GM23338 (cell line): ENCODE data around the gene METAP1D. TPM values are rescaled to one million over a fixed set of nuclear protein-coding genes. Genes with fewer than 3 reads are reported as not detected.

ENCODE experiments used
- ATAC-seq: fragments of 200-7000 bp; cut with Tn5 transposase; 3 replicates; pipeline ENCODE4 v1.9.1; 2020
- DNase-seq: peaks from one replicate; pipeline ENCODE4 v3.0.0-alpha.2; 2015; ENCODE audit warnings: low spot score
- H2AFZ ChIP-seq: fragments of 200-600 bp; sonication (generic); 2 replicates; pipeline ENCODE4 v1.8.0; 2016; ENCODE audit warnings: antibody characterized with exemption, mild to moderate bottlenecking, moderate library complexity
- H3F3A ChIP-seq: fragments of 200-600 bp; sonication (generic); replicated peaks from 2 replicates; pipeline ENCODE4 v1.8.0; 2017; ENCODE audit warnings: antibody characterized with exemption, mixed run types, low read depth
- H3K27ac ChIP-seq: fragments of 200-600 bp; sonication (generic); 2 replicates; pipeline ENCODE4 v1.6.1; 2016; ENCODE audit warnings: low read depth
- H3K27me3 ChIP-seq: fragments of 200-600 bp; sonication (generic); 2 replicates; pipeline ENCODE4 v1.8.0; 2016; ENCODE audit warnings: mild to moderate bottlenecking, mixed run types, moderate library complexity; ENCODE audit not compliant: insufficient read depth
- H3K36me3 ChIP-seq: fragments of 200-600 bp; sonication (generic); 2 replicates; pipeline ENCODE4 v1.8.0; 2016; ENCODE audit warnings: mild to moderate bottlenecking; ENCODE audit not compliant: insufficient read depth
- H3K4me1 ChIP-seq: fragments of 200-600 bp; sonication (generic); 2 replicates; pipeline ENCODE4 v1.8.0; 2016; ENCODE audit warnings: mild to moderate bottlenecking, moderate library complexity; ENCODE audit not compliant: insufficient read depth
- H3K4me2 ChIP-seq: fragments of 200-600 bp; sonication (generic); 2 replicates; pipeline ENCODE4 v1.7.1; 2017; ENCODE audit warnings: mixed run types
- H3K4me3 ChIP-seq: fragments of 200-600 bp; sonication (generic); 2 replicates; pipeline ENCODE4 v1.6.1; 2016; ENCODE audit warnings: mixed run types
- H3K79me2 ChIP-seq: fragments of 200-600 bp; sonication (generic); replicated peaks from 2 replicates; pipeline ENCODE4 v1.8.0; 2017; ENCODE audit warnings: mild to moderate bottlenecking; ENCODE audit not compliant: insufficient read depth
- H3K9me2 ChIP-seq: fragments of 200-600 bp; sonication (generic); 2 replicates; pipeline ENCODE4 v1.8.0; 2017; ENCODE audit not compliant: insufficient read depth
- H4K20me1 ChIP-seq: fragments of 200-600 bp; sonication (generic); replicated peaks from 2 replicates; pipeline ENCODE4 v1.8.0; 2017; ENCODE audit warnings: mild to moderate bottlenecking; ENCODE audit not compliant: insufficient read depth
- H3K27ac Mint-ChIP-seq: 2 replicates; pipeline ENCODE4 v1.8.0; 2020; ENCODE audit warnings: inconsistent platforms, mild to moderate bottlenecking, moderate library complexity, mixed read lengths
- H3K27me3 Mint-ChIP-seq: 3 replicates; pipeline ENCODE4 v1.8.0; 2022; ENCODE audit warnings: low read depth, mild to moderate bottlenecking, moderate library complexity, mixed read lengths, inconsistent platforms; ENCODE audit not compliant: insufficient read depth, poor library complexity
- H3K36me3 Mint-ChIP-seq: 3 replicates; pipeline ENCODE4 v1.8.0; 2021; ENCODE audit warnings: low read depth, mild to moderate bottlenecking, inconsistent platforms, moderate library complexity, mixed read lengths
- H3K4me1 Mint-ChIP-seq: 3 replicates; pipeline ENCODE4 v1.8.0; 2020; ENCODE audit warnings: mild to moderate bottlenecking, inconsistent platforms, mixed read lengths
- H3K4me3 Mint-ChIP-seq: 3 replicates; pipeline ENCODE4 v1.8.0; 2021; ENCODE audit warnings: moderate library complexity, mild to moderate bottlenecking, inconsistent platforms, mixed read lengths
- H3K9me3 Mint-ChIP-seq: 3 replicates; pipeline ENCODE4 v1.8.0; 2020; ENCODE audit warnings: moderate library complexity, mild to moderate bottlenecking, inconsistent platforms, mixed read lengths
- CTCF ChIP-seq, 2 experiments: fragments of 200-600 bp in 1 of 2; sonication (generic) in 1 of 2; conservative IDR thresholded peaks; 2 replicates each; pipeline versions ENCODE4 v1.5.1 to v1.6.1; 2016 to 2017; ENCODE audit warnings: antibody characterized with exemption in 2 of 2, low read depth in 2 of 2, mild to moderate bottlenecking in 2 of 2, moderate library complexity in 1 of 2
- ETS1 ChIP-seq: IDR thresholded peaks from 2 replicates; pipeline ENCODE4 v1.6.1; 2016; ENCODE audit warnings: antibody characterized with exemption
- EZH2 ChIP-seq: fragments of 200-600 bp; sonication (generic); IDR thresholded peaks from one replicate; pipeline ENCODE4 v1.8.0; 2017; ENCODE audit warnings: antibody characterized with exemption, mild to moderate bottlenecking, low read depth; ENCODE audit not compliant: unreplicated experiment
- NANOG ChIP-seq: IDR thresholded peaks from 2 replicates; pipeline ENCODE4 v1.6.1; 2016; ENCODE audit warnings: antibody characterized with exemption, borderline replicate concordance
- REST ChIP-seq: IDR thresholded peaks from one replicate; pipeline ENCODE4 v1.6.1; 2018; ENCODE audit warnings: antibody characterized with exemption; ENCODE audit not compliant: unreplicated experiment
- polyA plus RNA-seq: library from polyadenylated mRNA; unstranded; fragments of >200 nt; fragmentation: Nextera tagmentation; extraction: Ambion mirVana; gene quantifications from 2 replicates; pipeline ENCODE4 v1.2.1, GENCODE V29; 2016
- total RNA-seq: library from RNA; depleted of rRNA; stranded (reverse); fragments of >200 nt; shearing (Covaris generic); gene quantifications from 2 replicates; pipeline ENCODE4 v1.2.3, GENCODE V29; 2014; rRNA removed

METAP1D gene
- total and polyA plus RNA-seq, 2 experiments from 2014 or later = 12.8 to 15.5 TPM

GRCh38 chr2:172129404-172129803 lies 129.7 kb downstream of the METAP1D start:
- peaks cover 29% of the 10 kb centered on the region for H3K27me3 Mint-ChIP-seq
- H3K4me3 Mint-ChIP-seq = no peak overlapping the region
- no peaks in the 10 kb centered on the region for H3K79me2 ChIP-seq
- H3K4me1 Mint-ChIP-seq = peaks cover 21% of the 10 kb centered on the region
- H3K36me3 Mint-ChIP-seq = no peaks in the 10 kb centered on the region; the same call in 1 of the 3 replicates
- peaks cover 28% of the 10 kb centered on the region for H3K4me1 ChIP-seq
- H3K4me2 ChIP-seq = no peak overlapping the region
- H3F3A ChIP-seq = no peaks in the 10 kb centered on the region
- H4K20me1 ChIP-seq = no peaks in the 10 kb centered on the region
- H3K9me3 Mint-ChIP-seq = peaks cover 14% of the 10 kb centered on the region; the same call in 2 of the 3 replicates
- H3K27me3 ChIP-seq = peaks cover 44% of the 10 kb centered on the region
- no peak for TF ChIP-seq CTCF (conservative IDR thresholded peaks at IDR 0.05; ENCODE audit: low read depth in 2 of 2)
- TF ChIP-seq EZH2 = no peak
- TF ChIP-seq REST = no peak
- TF ChIP-seq ETS1 = no peak
- TF ChIP-seq NANOG = no peak
- no peak overlapping the region for H3K4me3 ChIP-seq
- ATAC-seq (no peak), DNase-seq (no peak)
- no peak overlapping the region for H3K27ac ChIP-seq
- H2AFZ ChIP-seq = no peak overlapping the region
- H3K9me2 ChIP-seq = no peaks in the 10 kb centered on the region
- H3K27ac Mint-ChIP-seq = no peak overlapping the region
- no peaks in the 10 kb centered on the region for H3K36me3 ChIP-seq

Other genes with a start within 250 kb of the METAP1D start
- 10.7 and 14.8 TPM in 2 replicates for gene SLC25A12, start 105.7 kb upstream of the METAP1D start, total RNA-seq
- 4.8 and 6.2 TPM in 2 replicates for gene SLC25A12, start 105.7 kb upstream of the METAP1D start, polyA plus RNA-seq
- 67.2 and 75.7 TPM in 2 replicates for gene HAT1, start 77.5 kb upstream of the METAP1D start, total RNA-seq
- gene HAT1, start 77.5 kb upstream of the METAP1D start, polyA plus RNA-seq = 49.1 and 67.5 TPM in 2 replicates
- not detected in 2 replicates for gene DLX1, start 85.6 kb downstream of the METAP1D start, total RNA-seq
- gene DLX1, start 85.6 kb downstream of the METAP1D start, polyA plus RNA-seq = not detected in 2 replicates
- 0.16 and 0.24 TPM in 2 replicates for gene DLX2, start 102.9 kb downstream of the METAP1D start, total RNA-seq
- 0.08 and 0.19 TPM in 2 replicates for gene DLX2, start 102.9 kb downstream of the METAP1D start, polyA plus RNA-seq